GM19238 (cell line): ENCODE measurements around the gene PDK2.

ENCODE experiments used
- DNase-seq: peaks from one replicate; pipeline ENCODE4 v3.0.0; 2011; ENCODE audit warnings: low spot score; ENCODE audit not compliant: insufficient read length

The PDK2 gene

GRCh38 chr17:50134206-50135110 is 39.3 kb downstream of the PDK2 start:
- no peak for DNase-seq

- DNase-seq, result no peak
These were observed 40.4 kb downstream of the PDK2 start for GRCh38 chr17:50135316-50136095.

DNA sequence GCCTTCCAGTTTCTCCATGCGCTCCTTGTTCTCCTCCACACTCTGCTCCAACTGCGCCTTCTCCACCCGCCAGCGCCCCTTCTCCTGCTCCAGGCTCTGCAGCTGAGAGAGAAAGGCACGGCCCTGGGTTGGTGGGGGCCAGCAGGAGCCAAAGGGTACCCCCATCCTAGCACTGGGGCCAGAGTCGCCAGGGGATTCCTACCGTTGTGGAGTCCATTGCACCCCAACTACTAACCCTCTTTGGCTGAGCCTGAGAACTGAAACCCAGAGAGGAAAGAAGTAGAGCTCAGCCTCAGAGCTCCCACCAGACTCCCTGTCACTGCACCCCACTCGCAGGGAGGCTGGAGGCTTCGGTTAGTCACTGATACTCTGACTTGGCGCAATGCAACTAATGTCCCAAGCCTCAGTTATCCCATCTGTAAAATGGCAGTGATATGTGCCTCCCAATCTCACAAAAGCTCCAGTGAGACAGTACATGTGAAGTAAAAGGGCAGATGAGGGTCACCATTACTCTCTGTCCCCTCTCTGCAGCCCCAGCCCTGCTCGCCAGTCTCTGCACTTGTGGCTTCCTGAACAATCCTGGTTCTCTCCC is 41.0 kb downstream of the PDK2 start:
- no peak for DNase-seq

DNA sequence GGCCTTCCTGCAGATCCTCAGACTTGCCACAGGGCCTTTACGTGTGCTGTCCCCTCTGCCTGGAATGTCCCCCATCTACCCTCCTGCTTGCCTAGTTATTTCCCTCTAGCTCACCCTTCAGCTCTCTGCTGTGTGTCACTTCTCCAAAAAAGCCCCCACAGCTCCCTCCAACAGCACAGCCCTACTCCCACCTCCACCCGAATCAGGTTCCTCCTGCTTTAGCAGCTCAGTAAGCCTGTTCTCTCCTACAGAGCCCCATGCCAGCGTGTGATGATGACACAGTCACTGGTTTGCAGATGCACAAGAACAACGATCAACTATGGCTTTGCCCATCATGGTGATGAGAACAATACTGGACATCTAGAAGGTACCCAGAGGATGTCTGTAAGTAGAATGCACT is 41.9 kb downstream of the PDK2 start:
- DNase-seq, result no peak

- no peak for DNase-seq
These were observed 44.1 kb downstream of the PDK2 start for GRCh38 chr17:50139185-50139783.

- DNase-seq, result peak; percentile 88
These were observed 45.1 kb downstream of the PDK2 start for GRCh38 chr17:50139950-50140885.

DNA sequence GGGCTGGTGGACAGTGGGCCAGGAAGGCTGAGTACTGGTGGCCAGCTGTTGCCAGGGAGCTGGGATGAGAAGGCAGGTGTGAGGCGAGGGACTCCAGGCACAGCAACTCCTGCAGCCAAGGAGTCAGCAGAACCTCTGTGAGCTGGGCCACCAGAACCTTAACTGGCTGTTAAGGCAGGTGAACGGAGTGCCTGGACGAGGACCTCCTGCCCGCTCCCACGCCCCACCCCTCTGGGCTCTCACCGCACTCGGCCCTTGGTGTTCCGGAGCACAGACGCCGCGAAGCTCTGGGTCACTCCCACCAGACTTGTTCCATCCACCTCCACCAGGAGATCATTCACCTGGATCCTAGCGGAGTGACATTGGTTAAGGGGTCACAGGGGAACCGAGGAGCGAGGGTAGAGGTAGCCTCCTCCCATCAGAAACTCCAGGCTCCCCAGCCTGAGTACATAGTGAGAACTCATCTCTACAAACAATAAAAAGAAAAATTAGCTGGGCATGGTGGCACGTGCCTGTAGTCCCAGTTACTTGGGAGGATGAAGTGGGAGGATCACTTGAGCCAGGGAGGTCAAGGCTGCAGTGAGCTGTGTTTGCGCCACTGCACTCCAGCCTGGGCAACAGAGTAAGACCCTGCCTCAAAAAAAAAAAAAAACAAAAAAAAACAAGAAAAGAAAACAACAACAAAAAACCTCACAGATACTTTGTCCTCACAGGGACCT is 46.0 kb downstream of the PDK2 start:
- DNase-seq, result no peak

DNA sequence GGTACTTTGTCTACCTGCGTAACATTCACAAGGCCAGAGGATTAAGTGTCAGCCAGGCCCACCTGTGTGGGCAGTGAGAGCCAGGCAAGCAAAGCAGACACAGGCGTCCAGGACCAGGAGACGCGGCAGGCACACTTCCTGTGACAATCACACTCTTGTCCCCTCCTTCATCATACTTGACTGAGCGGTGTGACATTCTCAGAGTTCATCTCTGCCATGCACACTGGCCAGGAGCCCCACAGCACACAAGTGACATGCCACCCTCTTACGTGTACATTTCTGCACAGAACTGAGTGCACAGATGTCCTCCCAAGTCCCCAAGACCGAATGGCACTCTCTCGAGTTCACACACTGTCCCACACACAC is 46.6 kb downstream of the PDK2 start:
- DNase-seq, result no peak

- no peak for DNase-seq
These were observed 48.5 kb downstream of the PDK2 start for GRCh38 chr17:50143461-50144176.

GRCh38 chr17:50144355-50144754 is 49.2 kb downstream of the PDK2 start:
- no peak for DNase-seq

DNA sequence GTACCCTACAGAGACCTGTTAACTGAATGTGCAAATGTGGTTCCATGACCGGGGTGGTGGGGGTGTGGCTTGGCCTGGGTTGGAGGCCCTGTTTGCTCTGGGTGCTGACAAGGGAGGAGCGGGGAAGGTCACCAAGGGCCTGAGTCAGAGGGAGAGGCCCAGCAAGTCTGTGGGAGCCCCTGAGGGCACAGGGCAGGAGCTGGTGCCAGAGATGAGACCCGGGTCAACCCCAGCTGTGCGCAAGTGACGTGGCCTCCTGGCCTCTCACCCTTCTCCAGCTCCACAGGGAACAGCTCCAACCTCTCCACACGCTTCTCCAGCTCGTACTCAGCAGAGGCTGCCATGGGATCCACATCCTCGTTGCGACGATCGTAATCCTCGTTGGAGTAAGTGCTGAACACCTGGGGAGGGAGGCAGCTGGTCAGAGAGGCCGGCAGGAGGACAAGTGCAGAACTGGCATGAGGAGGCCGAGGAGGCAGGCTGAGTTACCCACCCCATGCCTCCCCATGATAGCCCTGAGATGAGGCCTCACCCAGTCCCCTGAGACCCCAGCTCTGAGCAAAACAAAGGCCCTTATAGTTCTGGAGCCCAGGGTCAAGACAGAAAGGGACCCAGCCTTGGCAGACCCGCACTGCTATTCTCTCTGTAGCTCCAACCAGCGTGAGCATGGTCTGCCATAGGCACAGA is 49.8 kb downstream of the PDK2 start:
- DNase-seq, result no peak

- no peak for DNase-seq
These were observed 50.5 kb downstream of the PDK2 start for GRCh38 chr17:50145532-50146229.

DNA sequence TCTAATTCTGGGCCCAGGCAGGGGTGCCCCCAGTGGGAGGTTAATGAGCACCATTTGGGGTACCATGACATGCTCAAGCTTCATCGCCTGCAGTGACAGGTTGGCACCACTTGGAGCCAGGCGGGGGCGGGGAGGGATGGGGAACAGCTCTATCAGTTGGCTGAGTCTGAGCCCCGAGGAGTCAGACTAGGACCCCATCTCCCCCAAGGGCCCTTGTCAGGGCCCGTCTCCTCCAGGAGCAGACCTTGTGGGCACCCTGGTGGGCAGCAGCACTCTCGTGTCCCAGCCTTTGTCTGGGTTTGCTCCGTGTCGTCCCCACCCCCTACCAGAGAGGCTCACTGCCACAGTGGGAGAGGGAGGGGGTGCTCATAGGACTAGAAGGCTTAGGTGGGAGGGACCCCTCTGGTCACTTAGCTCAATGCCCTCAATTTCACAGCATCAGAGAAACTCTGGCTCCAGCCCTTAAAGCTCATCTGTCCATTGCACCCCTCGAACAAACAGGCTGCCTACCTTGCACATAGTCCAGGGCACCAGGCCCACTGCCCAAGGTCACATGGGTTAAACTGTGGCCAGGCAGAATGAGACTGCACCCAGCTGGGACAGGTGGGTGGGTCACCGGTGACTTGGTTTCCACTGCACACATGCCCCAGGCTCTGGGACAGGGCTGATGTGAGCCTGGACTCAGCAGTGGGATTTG is 51.2 kb downstream of the PDK2 start:
- DNase-seq, result no peak

GRCh38 chr17:50146927-50147665 is 51.9 kb downstream of the PDK2 start:
- DNase-seq, result no peak

GRCh38 chr17:50147841-50148225 is 52.7 kb downstream of the PDK2 start:
- DNase-seq, result no peak

DNA sequence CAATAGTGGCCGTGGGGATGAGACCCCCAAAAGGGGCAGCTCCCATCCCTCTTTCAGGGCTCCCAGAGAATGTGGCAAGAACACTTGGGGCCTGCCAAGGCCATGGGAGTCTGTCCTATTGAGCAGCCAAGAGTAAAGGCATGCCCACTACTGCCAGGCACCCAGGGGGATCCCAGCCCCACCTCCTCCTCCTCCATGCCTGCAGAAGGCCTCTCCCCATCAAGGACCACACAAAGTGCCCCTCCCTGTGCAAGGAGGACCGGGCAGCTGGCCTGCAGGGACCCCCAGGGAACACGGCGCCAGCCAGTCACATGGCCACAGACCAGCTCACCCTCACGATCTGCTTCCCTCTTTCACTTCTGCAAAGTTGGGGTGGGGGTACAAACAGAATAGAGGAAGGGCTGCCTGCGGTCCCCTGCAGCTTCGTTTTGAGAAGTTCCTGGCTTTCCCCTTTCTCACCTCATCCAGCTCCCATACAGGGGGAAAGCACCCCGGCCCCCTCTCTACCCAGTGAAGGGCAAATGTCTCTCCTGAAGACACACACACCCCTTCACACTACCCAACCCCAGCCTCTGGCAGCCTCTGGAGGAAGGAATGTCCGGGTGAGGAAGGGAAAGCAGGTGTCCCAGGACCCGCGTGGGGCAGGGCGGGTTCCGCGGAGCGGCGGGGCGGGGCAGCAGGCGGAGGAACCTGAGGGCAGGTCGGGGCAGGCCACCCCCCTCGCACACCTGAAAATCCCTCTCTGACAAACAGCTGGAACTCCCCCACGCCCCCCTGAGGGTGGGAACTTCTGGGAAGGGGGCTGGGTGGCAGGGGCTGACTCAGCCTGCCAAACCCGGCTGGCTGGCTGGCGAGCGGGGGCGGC is 53.3 kb downstream of the PDK2 start:
- peak; percentile 83 for DNase-seq
